HepG2 (cell line): ENCODE results near the gene ELF2. TPM values are rescaled to one million over a fixed set of nuclear protein-coding genes. Genes with fewer than 3 reads are reported as not detected.

Experiments
- ATF7 ChIP-seq, 2 experiments: fragments of 450-650 bp in 1 of 2; sonication (generic) in 1 of 2; formaldehyde crosslinking in 1 of 2; IDR thresholded peaks; 2 replicates each; pipeline versions ENCODE4 v1.4.0 to v1.6.1; 2016 to 2020; ENCODE audit warnings: antibody characterized with exemption in 1 of 2, mild to moderate bottlenecking in 1 of 2, missing genetic modification reagents in 1 of 2
- CEBPB ChIP-seq: IDR thresholded peaks from 2 replicates; pipeline ENCODE4 v1.6.1; 2011; ENCODE audit warnings: low read depth, low read length, improper control_type of control experiment, borderline replicate concordance
- DNMT1 ChIP-seq: sonication (generic); formaldehyde crosslinking; IDR thresholded peaks from 2 replicates; pipeline ENCODE4 v1.5.1; 2020; ENCODE audit warnings: mild to moderate bottlenecking, missing genetic modification reagents
- EHMT2 ChIP-seq: fragments of 200-600 bp; sonication (generic); IDR thresholded peaks from 2 replicates; pipeline ENCODE4 v1.7.0; 2017; ENCODE audit warnings: antibody characterized with exemption, low read depth, low read length, borderline replicate concordance
- KAT7 ChIP-seq: IDR thresholded peaks from 2 replicates; pipeline ENCODE4 v1.6.1; 2018; ENCODE audit warnings: borderline replicate concordance, missing compliant biosample characterization
- MATR3 ChIP-seq: sonication (generic); formaldehyde crosslinking; IDR thresholded peaks from 2 replicates; pipeline ENCODE4 v1.4.0; 2020; ENCODE audit warnings: missing genetic modification reagents
- MEIS1 ChIP-seq: sonication (generic); formaldehyde crosslinking; IDR thresholded peaks from 2 replicates; pipeline ENCODE4 v1.9.0; 2021; ENCODE audit warnings: mild to moderate bottlenecking, missing genetic modification reagents, moderate library complexity, borderline replicate concordance
- PITX1 ChIP-seq: sonication (generic); formaldehyde crosslinking; IDR thresholded peaks from 2 replicates; pipeline ENCODE4 v1.5.1; 2020; ENCODE audit warnings: mild to moderate bottlenecking, missing genetic modification reagents
- PPARG ChIP-seq: conservative IDR thresholded peaks from 2 replicates; pipeline ENCODE4 v1.6.1; 2016; ENCODE audit warnings: missing biosample characterization, missing genetic modification reagents
- RERE ChIP-seq: IDR thresholded peaks from 2 replicates; pipeline ENCODE4 v1.6.1; 2016; ENCODE audit warnings: low read depth, missing genetic modification reagents, missing compliant biosample characterization
- RXRA ChIP-seq: sonication (generic); formaldehyde crosslinking; IDR thresholded peaks from 2 replicates; pipeline ENCODE4 v1.5.1; 2020; ENCODE audit warnings: missing genetic modification reagents
- SKIL ChIP-seq: sonication (generic); formaldehyde crosslinking; IDR thresholded peaks from 2 replicates; pipeline ENCODE4 v1.8.0; 2022; ENCODE audit warnings: missing genetic modification reagents, mild to moderate bottlenecking, moderate library complexity, borderline replicate concordance
- SMARCE1 ChIP-seq: fragments of 450-650 bp; IDR thresholded peaks from 2 replicates; pipeline ENCODE4 v1.6.1; 2017; ENCODE audit warnings: borderline replicate concordance
- SPEN ChIP-seq: sonication (generic); formaldehyde crosslinking; IDR thresholded peaks from 2 replicates; pipeline ENCODE4 v1.5.1; 2020; ENCODE audit warnings: low read depth, mild to moderate bottlenecking, missing genetic modification reagents
- TEF ChIP-seq: sonication (generic); formaldehyde crosslinking; IDR thresholded peaks from 2 replicates; pipeline ENCODE4 v1.5.0; 2020; ENCODE audit warnings: missing genetic modification reagents
- YEATS2 ChIP-seq: sonication (generic); formaldehyde crosslinking; IDR thresholded peaks from 2 replicates; pipeline ENCODE4 v1.4.0; 2020; ENCODE audit warnings: missing genetic modification reagents, borderline replicate concordance
- ZBTB38 ChIP-seq: sonication (generic); formaldehyde crosslinking; IDR thresholded peaks from 2 replicates; pipeline ENCODE4 v1.5.1; 2020; ENCODE audit warnings: mild to moderate bottlenecking, missing genetic modification reagents
- ZNF292 ChIP-seq: sonication (generic); formaldehyde crosslinking; IDR thresholded peaks from 2 replicates; pipeline ENCODE4 v1.8.1; 2022; ENCODE audit warnings: mild to moderate bottlenecking, low read depth, missing genetic modification reagents, borderline replicate concordance
- ZNF329 ChIP-seq: sonication (generic); formaldehyde crosslinking; IDR thresholded peaks from 2 replicates; pipeline ENCODE4 v1.9.0; 2021; ENCODE audit warnings: low read depth, mild to moderate bottlenecking, missing genetic modification reagents
- ZZZ3 ChIP-seq: sonication (generic); formaldehyde crosslinking; IDR thresholded peaks from 2 replicates; pipeline ENCODE4 v1.4.0; 2020; ENCODE audit warnings: missing genetic modification reagents, mild to moderate bottlenecking, borderline replicate concordance
- polyA plus RNA-seq, 8 experiments: library from polyadenylated mRNA; depleted of rRNA in 3 of 8; stranded (reverse) in 7 of 8; unstranded in 1 of 8; fragments of >200 nt; fragmentation: Illumina TruSeq in 4 of 8; extraction: Trizol in 4 of 8; gene quantifications; 2 replicates each; pipeline versions ENCODE4 v1.2.1 to v1.2.3, GENCODE V29; 2011 to 2016; ENCODE audit warnings: low read depth in 4 of 8, missing spikeins in 1 of 8, mixed read lengths in 1 of 8; ENCODE audit not compliant: insufficient read depth in 1 of 8
- total RNA-seq, 5 experiments: library from RNA; depleted of rRNA; stranded (reverse); fragments of >200 nt; fragmentation: Illumina TruSeq; extraction: Trizol; gene quantifications; 2 replicates each; pipeline ENCODE4 v1.2.3, GENCODE V29; 2016; ENCODE audit warnings: low read depth in 1 of 5

ELF2 gene
- total and polyA plus RNA-seq, 2 of the 13 experiments (the other 11 are each of a cell fraction or from before 2014, with no cell fraction given), result 28.6 to 35.4 TPM

DNA sequence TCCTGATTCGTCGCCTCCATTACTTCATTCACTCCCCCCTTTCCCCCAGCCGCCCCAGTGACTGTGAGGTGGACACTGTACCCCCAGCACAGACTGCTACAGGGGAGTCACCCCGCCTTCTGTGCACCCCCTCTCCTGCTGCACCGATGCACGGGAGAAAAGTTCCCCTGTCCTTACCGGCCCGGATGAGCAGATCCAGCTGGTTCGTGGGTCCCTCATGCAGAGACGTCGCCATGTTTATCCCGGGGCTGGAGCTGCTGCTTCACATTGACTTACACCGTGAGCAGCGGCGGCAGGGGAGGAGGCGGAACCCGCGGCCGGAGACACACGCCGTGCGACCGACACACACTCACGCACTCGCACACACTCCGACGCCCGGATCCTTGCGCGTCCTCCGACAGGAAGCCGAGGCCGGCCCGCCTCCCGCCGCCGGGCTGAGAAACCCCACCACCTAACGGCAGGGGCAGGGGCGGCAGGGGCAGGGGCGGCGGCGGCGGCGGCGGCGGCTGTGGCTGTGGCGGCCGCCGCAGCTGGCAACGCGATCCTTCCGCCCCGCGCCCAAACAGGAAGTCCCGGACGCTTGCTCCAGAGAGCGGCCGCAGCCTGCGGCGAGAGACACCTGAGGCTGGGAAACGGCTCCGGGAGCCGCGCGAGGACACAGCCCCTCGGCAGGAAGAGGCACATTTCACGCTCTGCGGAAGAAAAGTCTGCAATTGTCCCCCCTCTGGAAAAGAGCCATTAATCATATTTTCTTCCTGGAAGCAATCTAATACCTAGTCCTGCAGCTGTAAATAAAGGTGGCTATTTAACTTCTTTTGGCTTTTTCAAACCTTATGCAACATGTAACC, 92.8 kb downstream of the ELF2 start (continued):
- TF ChIP-seq SKIL (CRISPR knock-in tag) (no peak), ZBTB38 (CRISPR knock-in tag) (peak; percentile 69; the same call in 1 of the 2 replicates), YEATS2 (CRISPR knock-in tag) (peak; percentile 79), RXRA (CRISPR knock-in tag) (peak; percentile 62; the same call in 1 of the 2 replicates), ZNF329 (CRISPR knock-in tag) (peak; percentile 27; the same call in 1 of the 2 replicates), PITX1 (no peak), ZZZ3 (CRISPR knock-in tag) (no peak), CEBPB (no peak), ZNF292 (CRISPR knock-in tag) (peak; percentile 59; the same call in 1 of the 2 replicates), MEIS1 (CRISPR knock-in tag) (peak; percentile 61; the same call in 1 of the 2 replicates), SPEN (CRISPR knock-in tag) (peak; percentile 90), RERE (CRISPR knock-in tag) (no peak), SMARCE1 (no peak), KAT7 (CRISPR knock-in tag) (no peak), PPARG (no peak), MATR3 (CRISPR knock-in tag) (no peak), ATF7 (IDR thresholded peaks at IDR 0.05) (no peak), ATF7 (CRISPR knock-in tag; IDR thresholded peaks at IDR 0.05) (no peak), DNMT1 (CRISPR knock-in tag) (0 out of 2 replicates have a peak, but pooled peaks have one; percentile 60), EHMT2 (no peak), TEF (no peak)
